ENCODE data around the gene ARHGEF4.

DNA sequence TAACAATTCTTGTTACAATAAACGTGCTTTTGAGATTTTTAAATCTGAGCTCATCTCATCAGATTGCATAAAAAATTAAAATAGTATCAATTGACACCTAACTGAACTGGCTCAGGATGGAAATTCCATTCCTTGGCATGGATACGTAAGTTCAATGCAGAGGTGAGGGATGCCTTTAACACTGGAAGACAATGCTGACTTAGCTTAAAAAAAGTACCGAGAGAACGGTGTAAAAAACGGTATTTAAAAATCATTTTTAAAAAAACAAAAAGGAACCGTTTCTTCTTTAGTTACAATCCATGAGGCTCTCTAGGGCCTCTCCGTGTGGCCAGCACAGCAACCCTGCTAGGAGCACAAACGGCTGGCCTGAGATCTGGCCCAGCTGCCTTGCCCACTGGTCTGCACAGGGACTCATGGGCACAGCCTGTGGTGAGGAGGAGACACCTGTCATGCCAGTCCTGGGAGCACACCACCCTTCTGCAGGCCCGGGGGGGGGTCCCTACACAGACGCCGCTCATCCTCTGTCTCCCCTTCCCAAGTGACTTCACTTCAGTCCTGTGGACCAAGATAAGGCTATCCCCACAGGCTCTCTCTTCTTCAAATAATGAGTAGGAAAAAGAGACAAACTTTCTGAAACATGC lies 211.3 kb downstream of the ARHGEF4 start:
- TF ChIP-seq POLR2A (IDR thresholded peaks at IDR 0.05), result no peak
- TF ChIP-seq, protein P1, sequence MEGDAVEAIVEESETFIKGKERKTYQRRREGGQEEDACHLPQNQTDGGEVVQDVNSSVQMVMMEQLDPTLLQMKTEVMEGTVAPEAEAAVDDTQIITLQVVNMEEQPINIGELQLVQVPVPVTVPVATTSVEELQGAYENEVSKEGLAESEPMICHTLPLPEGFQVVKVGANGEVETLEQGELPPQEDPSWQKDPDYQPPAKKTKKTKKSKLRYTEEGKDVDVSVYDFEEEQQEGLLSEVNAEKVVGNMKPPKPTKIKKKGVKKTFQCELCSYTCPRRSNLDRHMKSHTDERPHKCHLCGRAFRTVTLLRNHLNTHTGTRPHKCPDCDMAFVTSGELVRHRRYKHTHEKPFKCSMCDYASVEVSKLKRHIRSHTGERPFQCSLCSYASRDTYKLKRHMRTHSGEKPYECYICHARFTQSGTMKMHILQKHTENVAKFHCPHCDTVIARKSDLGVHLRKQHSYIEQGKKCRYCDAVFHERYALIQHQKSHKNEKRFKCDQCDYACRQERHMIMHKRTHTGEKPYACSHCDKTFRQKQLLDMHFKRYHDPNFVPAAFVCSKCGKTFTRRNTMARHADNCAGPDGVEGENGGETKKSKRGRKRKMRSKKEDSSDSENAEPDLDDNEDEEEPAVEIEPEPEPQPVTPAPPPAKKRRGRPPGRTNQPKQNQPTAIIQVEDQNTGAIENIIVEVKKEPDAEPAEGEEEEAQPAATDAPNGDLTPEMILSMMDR (IDR thresholded peaks at IDR 0.05 in 8 of 11, conservative IDR thresholded peaks at IDR 0.05 in 3 of 11), result no peak
- TF ChIP-seq POLR2AphosphoS5 (IDR thresholded peaks at IDR 0.05), result no peak

Data from spleen (tissue), 7 donors.